HG03097 (cell line): Measurements from ENCODE around the gene CD14.
"Not testable (repeated sequence)": the region's sequence is repeated elsewhere in the genome, so short reads cannot be mapped to it uniquely, and the experiment has no call there.

Experiments
- ATAC-seq: cut with Tn5 transposase; IDR thresholded peaks from one replicate; pipeline ENCODE4 v1.9.1; 2021; ENCODE audit not compliant: unreplicated experiment, low FRiP score

Gene CD14

GRCh38 chr5:140635291-140636257 is 2.6 kb upstream of the CD14 start:
- ATAC-seq = no peak

GRCh38 chr5:140634103-140634502 is 1.1 kb upstream of the CD14 start:
- ATAC-seq = no peak

DNA sequence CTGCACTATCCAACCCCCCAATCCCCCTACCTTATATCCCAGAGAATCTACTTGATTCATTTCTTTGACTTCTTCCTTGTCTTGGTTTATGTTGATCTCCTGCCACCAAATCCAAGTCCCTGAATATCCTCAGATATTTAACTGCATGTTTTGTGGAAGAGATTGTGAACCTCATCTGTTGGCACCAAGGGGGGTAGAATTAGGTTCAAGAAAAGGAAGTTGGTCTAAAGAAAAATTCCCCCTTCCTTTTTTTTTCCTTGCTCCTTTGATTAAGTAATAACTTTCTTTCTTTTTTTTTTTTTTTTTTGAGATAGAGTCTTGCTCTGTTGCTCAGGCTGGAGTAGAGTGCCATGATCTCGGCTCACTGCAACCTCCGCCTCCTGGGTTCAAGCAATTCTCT is 526 bp upstream of the CD14 start:
- ATAC-seq = no peak

DNA sequence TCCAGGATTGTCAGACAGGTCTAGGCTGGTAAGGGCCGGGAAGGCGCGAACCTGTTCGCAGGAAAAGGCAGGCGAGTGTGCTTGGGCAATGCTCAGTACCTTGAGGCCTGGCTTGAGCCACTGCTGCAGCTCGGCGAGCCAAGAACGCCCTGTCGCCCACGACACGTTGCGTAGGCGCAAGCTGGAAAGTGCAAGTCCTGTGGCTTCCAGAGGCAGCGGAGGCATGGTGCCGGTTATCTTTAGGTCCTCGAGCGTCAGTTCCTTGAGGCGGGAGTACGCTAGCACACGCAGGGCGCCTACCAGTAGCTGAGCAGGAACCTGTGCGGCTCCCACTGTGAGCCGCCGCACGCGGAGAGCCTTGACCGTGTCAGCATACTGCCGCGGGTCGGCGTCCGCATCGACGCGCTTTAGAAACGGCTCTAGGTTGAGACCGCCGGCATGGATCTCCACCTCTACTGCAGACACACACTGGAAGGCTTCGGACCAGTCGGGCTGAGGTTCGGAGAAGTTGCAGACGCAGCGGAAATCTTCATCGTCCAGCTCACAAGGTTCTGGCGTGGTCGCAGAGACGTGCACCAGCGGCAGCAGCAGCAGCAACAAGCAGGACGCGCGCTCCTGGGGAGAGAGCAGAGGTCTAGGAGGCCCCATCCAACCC is 482 bp downstream of the CD14 start:
- ATAC-seq = no peak

DNA sequence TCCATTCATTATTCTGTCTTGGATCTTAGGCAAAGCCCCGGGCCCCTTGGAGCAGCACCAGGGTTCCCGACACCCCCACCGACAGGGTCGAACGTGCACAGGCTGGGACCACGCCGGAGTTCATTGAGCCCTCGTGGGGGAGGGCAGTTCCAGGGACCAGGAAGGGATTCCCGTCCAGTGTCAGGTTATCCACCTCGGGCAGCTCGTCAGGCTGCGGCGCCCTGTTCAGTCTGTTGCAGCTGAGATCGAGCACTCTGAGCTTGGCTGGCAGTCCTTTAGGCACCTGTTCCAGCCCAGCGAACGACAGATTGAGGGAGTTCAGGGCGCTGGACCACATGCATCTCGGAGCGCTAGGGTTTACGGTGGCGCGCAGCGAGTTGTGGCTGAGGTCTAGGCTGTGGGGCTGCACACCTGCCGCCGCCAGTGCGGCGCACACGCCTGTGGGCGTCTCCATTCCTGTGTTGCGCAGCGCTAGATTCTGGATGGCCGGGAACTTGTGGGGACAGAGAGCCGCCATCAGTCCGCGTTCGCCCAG is 1.1 kb downstream of the CD14 start:
- ATAC-seq = no peak

GRCh38 chr5:140631036-140631417 is 1.9 kb downstream of the CD14 start:
- no peak for ATAC-seq

DNA sequence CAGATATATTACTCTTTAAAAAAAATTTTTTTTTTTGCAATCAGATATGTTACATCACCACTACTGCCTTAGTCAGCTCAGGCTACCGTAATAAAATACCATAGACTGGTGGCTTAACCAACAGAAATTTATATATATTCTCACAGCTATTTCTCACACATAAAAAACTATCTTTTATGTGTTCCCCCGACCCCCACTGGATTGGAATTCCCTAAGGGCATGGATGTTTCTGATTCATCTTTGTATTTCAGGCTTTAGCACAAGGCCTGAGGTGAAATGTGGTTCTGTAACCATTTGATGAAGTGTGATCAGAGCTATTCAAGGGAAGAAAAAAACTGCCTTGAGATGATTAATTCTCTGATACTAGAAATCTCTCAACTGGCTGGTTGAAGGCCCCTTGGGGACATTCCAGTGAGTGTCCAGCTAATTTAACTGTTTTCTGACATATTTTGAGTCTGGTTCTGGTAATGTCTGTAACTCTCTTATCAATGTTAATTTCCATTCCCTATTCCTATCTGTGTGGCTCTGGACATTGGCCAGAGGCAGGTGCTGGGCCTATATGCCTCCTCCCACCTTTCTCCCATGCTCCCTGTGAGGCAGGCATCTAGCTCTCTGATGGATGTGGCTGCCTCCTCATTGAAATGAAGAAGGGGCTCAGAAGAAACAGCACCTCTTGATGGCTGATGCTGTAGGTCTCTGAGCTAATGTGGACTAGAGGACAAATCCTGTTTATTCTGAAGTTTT is 2.5 kb downstream of the CD14 start:
- ATAC-seq = no peak

DNA sequence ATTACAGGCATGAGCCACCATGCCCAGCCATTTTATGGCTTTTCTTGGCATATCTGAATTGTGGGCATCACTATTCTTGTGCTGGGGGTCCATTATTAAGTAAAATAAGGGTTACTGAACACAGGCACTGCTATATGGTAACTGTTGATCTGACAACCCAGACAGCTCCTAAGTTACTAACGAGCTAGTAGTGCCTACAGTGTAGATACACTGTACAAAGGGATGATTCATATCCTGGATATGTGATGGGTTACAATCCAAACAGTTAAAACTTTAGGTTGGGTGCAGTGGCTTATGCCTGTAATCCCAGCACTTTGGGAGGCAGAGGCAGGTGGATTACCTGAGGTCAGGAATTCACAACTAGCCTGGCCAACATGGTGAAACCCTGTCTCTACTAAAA is 4.3 kb downstream of the CD14 start:
- ATAC-seq = no peak

GRCh38 chr5:140627972-140628371 is 5.0 kb downstream of the CD14 start:
- ATAC-seq = no peak

DNA sequence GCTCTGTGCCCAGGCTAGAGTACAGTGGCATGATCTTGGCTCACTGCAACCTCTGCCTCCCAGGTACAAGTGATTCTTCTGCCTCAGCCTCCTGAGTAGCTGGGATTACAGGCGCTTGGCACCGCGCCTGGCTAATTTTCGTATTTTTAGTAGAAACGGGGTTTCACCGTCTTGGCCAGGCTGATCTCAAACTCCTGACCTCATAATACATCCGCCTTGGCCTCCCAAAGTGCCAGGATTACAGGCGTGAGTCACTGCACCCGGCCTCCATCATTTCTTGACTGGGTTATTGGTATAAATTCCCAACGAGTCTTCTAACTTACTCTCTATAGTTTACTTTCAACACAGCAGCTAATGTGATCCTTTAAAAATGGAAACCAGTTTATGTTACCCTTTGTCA is 8.1 kb downstream of the CD14 start:
- ATAC-seq = not testable (repeated sequence)

GRCh38 chr5:140623061-140623460 is 9.9 kb downstream of the CD14 start:
- ATAC-seq = not testable (repeated sequence)

- no peak for ATAC-seq
Measured at GRCh38 chr5:140622301-140622700, 10.7 kb downstream of the CD14 start.

GRCh38 chr5:140611020-140611521 is 21.9 kb downstream of the CD14 start:
- no peak for ATAC-seq

GRCh38 chr5:140609126-140609525 is 23.8 kb downstream of the CD14 start:
- ATAC-seq = no peak

GRCh38 chr5:140608722-140609121 is 24.3 kb downstream of the CD14 start:
- ATAC-seq = no peak

GRCh38 chr5:140607031-140607430 is 25.9 kb downstream of the CD14 start:
- no peak for ATAC-seq

DNA sequence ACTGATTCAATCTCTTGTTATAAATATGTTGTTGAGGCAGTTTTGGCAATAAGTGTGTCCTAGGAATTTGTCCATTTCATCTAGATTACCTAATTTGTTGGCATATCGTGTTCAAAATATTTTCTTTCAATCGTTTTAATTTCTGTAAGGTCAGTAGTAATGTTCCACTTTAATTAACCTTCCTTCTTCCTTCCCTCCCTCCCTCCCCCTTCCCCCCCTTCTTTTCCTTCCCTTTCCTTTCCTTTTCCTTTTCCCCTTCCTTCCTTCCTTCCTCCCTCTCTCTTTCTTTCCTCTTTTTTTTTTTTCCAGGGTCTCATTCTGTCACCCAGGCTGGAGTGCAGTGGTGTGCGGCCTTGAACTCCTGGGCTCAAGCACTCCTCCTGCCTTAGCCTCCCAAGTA is 27.1 kb downstream of the CD14 start:
- ATAC-seq = no peak

DNA sequence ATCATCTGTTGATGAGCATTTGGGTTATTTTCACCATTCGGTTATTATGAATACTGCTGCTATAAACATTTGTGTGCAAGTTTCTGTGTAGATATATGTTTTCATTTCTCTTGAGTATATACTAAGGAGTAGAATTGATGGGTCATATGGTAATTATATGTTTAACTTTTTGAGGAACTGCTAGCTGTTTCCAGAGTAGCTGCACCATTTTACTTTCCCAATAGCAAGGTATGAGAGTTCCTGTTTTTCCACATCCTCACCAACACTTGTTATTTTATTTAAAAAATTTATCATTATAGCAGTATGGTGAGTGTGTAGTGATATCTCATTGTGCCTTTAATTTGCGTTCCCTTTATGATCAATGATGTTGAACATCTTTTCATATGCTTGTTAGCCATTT is 29.2 kb downstream of the CD14 start:
- ATAC-seq = no peak

GRCh38 chr5:140603446-140603698 is 29.6 kb downstream of the CD14 start:
- not testable (repeated sequence) for ATAC-seq

DNA sequence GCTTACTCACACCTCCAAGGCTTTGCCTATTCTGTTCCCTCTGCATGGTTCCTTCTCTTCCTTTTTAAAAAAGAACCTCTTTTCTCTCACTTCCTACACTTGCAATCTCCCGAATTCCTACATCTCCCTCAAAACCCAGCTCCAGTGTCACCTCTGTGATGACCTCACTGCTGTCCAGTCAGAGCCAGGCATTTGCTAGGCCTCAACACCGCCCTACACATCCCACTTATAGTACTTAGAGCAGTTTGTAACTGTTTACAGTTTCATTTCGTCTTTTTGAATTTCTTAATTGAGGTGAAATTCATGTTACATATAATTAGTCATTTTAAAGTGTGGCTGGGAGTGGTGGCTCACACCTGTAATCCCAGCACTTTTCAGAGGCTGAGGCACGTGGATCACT is 30.8 kb downstream of the CD14 start:
- ATAC-seq = no peak

DNA sequence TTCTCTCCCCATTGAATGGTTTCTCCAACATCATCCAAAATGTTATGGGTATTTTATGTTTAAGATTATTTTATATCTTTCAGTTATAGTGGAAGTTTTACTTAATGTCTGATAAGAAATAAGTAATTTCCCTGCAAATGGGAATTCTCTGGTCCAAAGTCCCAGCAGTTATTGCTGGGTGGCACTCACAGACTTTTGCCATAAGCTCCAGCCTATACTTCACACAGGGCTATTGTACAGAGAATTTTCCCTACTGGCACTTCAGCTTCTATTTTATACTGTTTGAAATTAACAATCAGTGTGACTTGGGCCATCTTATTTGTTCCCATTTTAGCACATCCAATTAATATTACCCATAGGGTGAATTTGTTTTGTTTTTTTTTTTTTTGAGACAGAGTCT is 32.9 kb downstream of the CD14 start:
- ATAC-seq = no peak
